Liver (tissue), 9 donors: ENCODE measurements around the gene ACBD3. TPM values are rescaled to one million over a fixed set of nuclear protein-coding genes. Genes with fewer than 3 reads are reported as not detected.

Source experiments
- DNase-seq: peaks from one replicate; pipeline ENCODE4 v3.0.0-alpha.2; 2017; ENCODE audit warnings: low spot score
- H3K27ac ChIP-seq, 2 donors: one replicate each; pipeline ENCODE4 v1.7.0; 2013; ENCODE audit warnings: inconsistent platforms in 2 of 2, low read length in 2 of 2, control low read depth in 1 of 2, low read depth in 1 of 2, mild to moderate bottlenecking in 1 of 2
- H3K27me3 ChIP-seq, 4 donors: one replicate each; pipeline versions ENCODE4 v1.6.1 to v1.7.0; 2013; ENCODE audit warnings: low read length in 3 of 4, inconsistent platforms in 1 of 4, mild to moderate bottlenecking in 1 of 4, moderate library complexity in 1 of 4; ENCODE audit not compliant: control insufficient read depth in 4 of 4, insufficient read depth in 4 of 4
- H3K36me3 ChIP-seq, 4 donors: one replicate each; pipeline versions ENCODE4 v1.6.1 to v1.7.0; 2013; ENCODE audit warnings: low read length in 3 of 4, mild to moderate bottlenecking in 3 of 4, low read depth in 1 of 4, moderate library complexity in 1 of 4; ENCODE audit not compliant: control insufficient read depth in 4 of 4, insufficient read depth in 3 of 4
- H3K4me1 ChIP-seq, 4 donors: one replicate each; pipeline versions ENCODE4 v1.6.1 to v1.7.0; 2013; ENCODE audit warnings: low read length in 3 of 4, mild to moderate bottlenecking in 3 of 4, moderate library complexity in 1 of 4; ENCODE audit not compliant: control insufficient read depth in 4 of 4, insufficient read depth in 4 of 4
- H3K4me3 ChIP-seq, 3 donors: one replicate each; pipeline versions ENCODE4 v1.6.1 to v1.7.0; 2013; ENCODE audit warnings: low read length in 3 of 3, control low read depth in 1 of 3, low read depth in 1 of 3, mild to moderate bottlenecking in 1 of 3
- H3K9ac ChIP-seq, 2 donors: one replicate each; pipeline ENCODE4 v1.7.0; 2013; ENCODE audit warnings: low read length in 2 of 2, mild to moderate bottlenecking in 2 of 2, moderate library complexity in 2 of 2, control low read depth in 1 of 2, low read depth in 1 of 2
- H3K9me3 ChIP-seq, 4 donors: one replicate each; pipeline versions ENCODE4 v1.6.1 to v1.7.0; 2013; ENCODE audit warnings: low read length in 3 of 4; ENCODE audit not compliant: control insufficient read depth in 4 of 4
- CTCF ChIP-seq: fragments of 150-350 bp; IDR thresholded peaks from 2 replicates; pipeline ENCODE4 v1.5.1; 2017; ENCODE audit warnings: improper control_type of control experiment, low read depth, low read length; ENCODE audit not compliant: missing input control
- EGR1 ChIP-seq, 2 donors: IDR thresholded peaks; 2 replicates each; pipeline ENCODE4 v1.6.1; 2016 to 2018; ENCODE audit warnings: antibody characterized with exemption in 2 of 2, low read depth in 2 of 2
- FOXA1 ChIP-seq: IDR thresholded peaks from 2 replicates; pipeline ENCODE4 v1.6.1; 2016; ENCODE audit warnings: antibody characterized with exemption
- FOXA2 ChIP-seq: IDR thresholded peaks from 2 replicates; pipeline ENCODE4 v1.6.1; 2016; ENCODE audit warnings: antibody characterized with exemption
- HNF4G ChIP-seq: IDR thresholded peaks from 2 replicates; pipeline ENCODE4 v1.6.1; 2016; ENCODE audit warnings: antibody characterized with exemption
- JUND ChIP-seq, 2 donors: IDR thresholded peaks; 2 replicates each; pipeline ENCODE4 v1.6.1; 2016; ENCODE audit warnings: antibody characterized with exemption in 2 of 2
- MAX ChIP-seq: IDR thresholded peaks from 2 replicates; pipeline ENCODE4 v1.6.1; 2016; ENCODE audit warnings: antibody characterized with exemption
- NR2F2 ChIP-seq: IDR thresholded peaks from 2 replicates; pipeline ENCODE4 v1.6.1; 2016; ENCODE audit warnings: antibody characterized with exemption
- RAD21 ChIP-seq, 2 donors: IDR thresholded peaks; 2 replicates each; pipeline ENCODE4 v1.6.1; 2016; ENCODE audit warnings: antibody characterized with exemption in 2 of 2, mild to moderate bottlenecking in 2 of 2
- REST ChIP-seq: IDR thresholded peaks from 2 replicates; pipeline ENCODE4 v1.6.1; 2016; ENCODE audit warnings: antibody characterized with exemption, mild to moderate bottlenecking
- RXRA ChIP-seq, 2 donors: IDR thresholded peaks; 2 replicates each; pipeline ENCODE4 v1.6.1; 2017 to 2018; ENCODE audit warnings: antibody characterized with exemption in 2 of 2, mild to moderate bottlenecking in 1 of 2
- TAF1 ChIP-seq: conservative IDR thresholded peaks from 2 replicates; pipeline ENCODE4 v1.6.1; 2016; ENCODE audit warnings: antibody characterized with exemption, mild to moderate bottlenecking
- YY1 ChIP-seq: IDR thresholded peaks from 2 replicates; pipeline ENCODE4 v1.6.1; 2016; ENCODE audit warnings: antibody characterized with exemption, mild to moderate bottlenecking
- ZBTB33 ChIP-seq: IDR thresholded peaks from 2 replicates; pipeline ENCODE4 v1.6.1; 2016; ENCODE audit warnings: antibody characterized with exemption
- WGBS: extraction: QIAGEN DNeasy Blood & Tissue Kit; methylation state at CpG from one replicate; pipeline ENCODE4 v1.1.7; 2013; 5-methylcytosine and 5-hydroxymethylcytosine counted together
- polyA plus RNA-seq, 2 donors: library from polyadenylated mRNA; stranded (reverse) in 1 of 2; unstranded in 1 of 2; fragments of 200-250 nt in 1 of 2; fragments of >200 nt in 1 of 2; fragmentation: Nextera tagmentation in 1 of 2; extraction: Ambion mirVana in 1 of 2; gene quantifications; one replicate each; pipeline versions ENCODE4 v1.2.1 to v1.2.3, GENCODE V29; 2013 to 2015
- total RNA-seq, 2 donors: library from RNA; depleted of rRNA; stranded (reverse); fragments of >200 nt; gene quantifications; one replicate each; pipeline ENCODE4 v1.2.3, GENCODE V29; 2014
- donor health status: healthy.
- donor health status: healthy.
- donor health status: healthy.
- donor health status: healthy.
- donor health status: healthy.

Gene ACBD3
- total and polyA plus RNA-seq, 4 donors, result 9.0 to 26.9 (median 14.1) TPM

- no peaks in the 10 kb centered on the region for H3K27me3 ChIP-seq
- H3K27ac ChIP-seq, result no peak overlapping the region
- no peak overlapping the region for H3K9ac ChIP-seq
- 3% methylated on average over 12 of the region's 12 CpGs for WGBS
- TF ChIP-seq CTCF (peak; percentile 98), FOXA2 (no peak), RAD21 (IDR thresholded peaks at IDR 0.05) (peak; percentile 87 to 92), MAX (no peak)
- H3K4me1 ChIP-seq, result peaks cover 3 to 19% (median 9%) of the 10 kb centered on the region in 4 donors
- peak; percentile 91 for DNase-seq
- H3K4me3 ChIP-seq, result no peak overlapping the region
- no peaks in the 10 kb centered on the region for H3K9me3 ChIP-seq
- no peaks in the 10 kb centered on the region for H3K36me3 ChIP-seq
Observed at GRCh38 chr1:226125097-226125630, 61.4 kb downstream of the ACBD3 start.

- peaks cover 3 to 19% (median 9%) of the 10 kb centered on the region in 4 donors for H3K4me1 ChIP-seq
- no peak overlapping the region for H3K9ac ChIP-seq
- no peak overlapping the region for H3K27ac ChIP-seq
- no peaks in the 10 kb centered on the region for H3K36me3 ChIP-seq
- 88% methylated on average over 14 of the region's 14 CpGs for WGBS
- H3K27me3 ChIP-seq, result no peaks in the 10 kb centered on the region
- H3K9me3 ChIP-seq, result no peaks in the 10 kb centered on the region
- H3K4me3 ChIP-seq, result no peak overlapping the region
- DNase-seq, result no peak
- TF ChIP-seq RAD21 (IDR thresholded peaks at IDR 0.05) (no peak), EGR1 (IDR thresholded peaks at IDR 0.05; ENCODE audit: low read depth in 2 of 2) (no peak), ZBTB33 (no peak), NR2F2 (no peak), TAF1 (no peak), FOXA1 (no peak), RXRA (IDR thresholded peaks at IDR 0.05) (no peak), YY1 (no peak), HNF4G (no peak), MAX (no peak), REST (no peak), JUND (IDR thresholded peaks at IDR 0.05) (no peak), FOXA2 (no peak)
Observed at GRCh38 chr1:226123591-226124471, 62.7 kb downstream of the ACBD3 start.
